Thyroid gland (tissue), 4 donors: Measurements from ENCODE around the gene CPNE4. TPM values are rescaled to one million over a fixed set of nuclear protein-coding genes. Genes with fewer than 3 reads are reported as not detected.

ENCODE experiments used
- DNase-seq, 2 donors: peaks; one replicate each; pipeline ENCODE4 v3.0.0-alpha.2; 2019
- H3K27ac ChIP-seq, 3 donors: fragments of 200-600 bp; sonication (generic); 1 replicate in 2 of 3; 2 replicates in 1 of 3; pipeline ENCODE4 v1.5.1; 2016 to 2019; ENCODE audit warnings: mild to moderate bottlenecking in 1 of 3, moderate library complexity in 1 of 3
- H3K27me3 ChIP-seq: fragments of 200-600 bp; sonication (generic); one replicate; pipeline ENCODE4 v1.5.1; 2019
- H3K36me3 ChIP-seq, 2 donors: fragments of 200-600 bp; sonication (generic); one replicate each; pipeline ENCODE4 v1.5.1; 2016 to 2019
- H3K4me1 ChIP-seq, 2 donors: fragments of 200-600 bp; sonication (generic); one replicate each; pipeline ENCODE4 v1.5.1; 2017 to 2019
- H3K4me3 ChIP-seq, 3 donors: fragments of 200-600 bp; sonication (generic); replicated peaks in 1 of 3; 1 replicate in 2 of 3; 2 replicates in 1 of 3; pipeline ENCODE4 v1.5.1; 2016; ENCODE audit warnings: mild to moderate bottlenecking in 1 of 3
- H3K9me3 ChIP-seq: fragments of 200-600 bp; sonication (generic); one replicate; pipeline ENCODE4 v1.5.1; 2017
- POLR2A ChIP-seq, 2 donors: fragments of 450-650 bp; IDR thresholded peaks; one replicate each; pipeline ENCODE4 v1.6.1; 2017; ENCODE audit warnings: antibody characterized with exemption in 2 of 2, mild to moderate bottlenecking in 2 of 2, moderate library complexity in 1 of 2
- WGBS, 2 donors: methylation state at CpG; one replicate each; pipeline ENCODE4 v1.1.5; 2017; 5-methylcytosine and 5-hydroxymethylcytosine counted together
- intact Hi-C: fragments of 100-400 bp; cut with DNase I; formaldehyde crosslinking; loops from one replicate; pipeline ENCODE4 v1.15.1; 2023
- total RNA-seq, 4 donors: library from RNA; depleted of rRNA; stranded (reverse); fragments of >200 nt; gene quantifications; one replicate each; pipeline ENCODE4 v1.2.3, GENCODE V29; 2016
- TF ChIP-seq, protein P1 (sequence below), 6 experiments: fragments of 200-600 bp in 3 of 6; fragments of 450-650 bp in 3 of 6; sonication (generic) in 3 of 6; IDR thresholded peaks; one replicate each; pipeline ENCODE4 v1.5.1; 2016 to 2019; ENCODE audit warnings: antibody characterized with exemption in 6 of 6, mild to moderate bottlenecking in 2 of 6, inconsistent platforms in 1 of 6, moderate library complexity in 1 of 6

CPNE4 gene
- total RNA-seq, 4 donors from 2014 or later, result not detected

DNA sequence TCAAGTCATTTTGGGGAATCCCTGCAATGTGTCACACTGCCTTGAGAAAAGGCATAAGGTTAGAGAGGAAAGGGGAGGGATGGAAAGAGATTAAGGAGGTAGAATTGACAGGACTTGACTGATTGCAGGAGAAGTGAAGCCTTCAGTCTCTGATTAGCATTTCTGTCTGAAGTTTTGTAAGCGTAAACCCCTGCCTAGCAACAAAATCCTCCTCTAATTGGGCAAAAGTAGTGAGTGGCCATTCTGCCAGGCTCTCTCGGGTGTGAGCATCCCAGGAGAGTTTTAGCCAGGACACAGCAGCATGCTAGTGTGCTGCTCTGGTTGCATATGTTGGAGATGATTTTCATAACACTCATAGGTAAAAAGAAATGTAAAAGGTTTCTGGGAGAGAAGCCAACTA is 415.0 kb downstream of the CPNE4 start:
- Histone ChIP-seq H3K27me3 (no peaks in the 10 kb centered on the region), H3K27ac (no peak overlapping the region), H3K36me3 (no peaks in the 10 kb centered on the region), H3K4me1 (no peaks in the 10 kb centered on the region), H3K9me3 (no peaks in the 10 kb centered on the region), H3K4me3 (no peak overlapping the region)
- intact Hi-C loops, result no loop called here
- no peak for DNase-seq
- TF ChIP-seq, protein P1, sequence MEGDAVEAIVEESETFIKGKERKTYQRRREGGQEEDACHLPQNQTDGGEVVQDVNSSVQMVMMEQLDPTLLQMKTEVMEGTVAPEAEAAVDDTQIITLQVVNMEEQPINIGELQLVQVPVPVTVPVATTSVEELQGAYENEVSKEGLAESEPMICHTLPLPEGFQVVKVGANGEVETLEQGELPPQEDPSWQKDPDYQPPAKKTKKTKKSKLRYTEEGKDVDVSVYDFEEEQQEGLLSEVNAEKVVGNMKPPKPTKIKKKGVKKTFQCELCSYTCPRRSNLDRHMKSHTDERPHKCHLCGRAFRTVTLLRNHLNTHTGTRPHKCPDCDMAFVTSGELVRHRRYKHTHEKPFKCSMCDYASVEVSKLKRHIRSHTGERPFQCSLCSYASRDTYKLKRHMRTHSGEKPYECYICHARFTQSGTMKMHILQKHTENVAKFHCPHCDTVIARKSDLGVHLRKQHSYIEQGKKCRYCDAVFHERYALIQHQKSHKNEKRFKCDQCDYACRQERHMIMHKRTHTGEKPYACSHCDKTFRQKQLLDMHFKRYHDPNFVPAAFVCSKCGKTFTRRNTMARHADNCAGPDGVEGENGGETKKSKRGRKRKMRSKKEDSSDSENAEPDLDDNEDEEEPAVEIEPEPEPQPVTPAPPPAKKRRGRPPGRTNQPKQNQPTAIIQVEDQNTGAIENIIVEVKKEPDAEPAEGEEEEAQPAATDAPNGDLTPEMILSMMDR (IDR thresholded peaks at IDR 0.05), result no peak
- no peak for TF ChIP-seq POLR2A (IDR thresholded peaks at IDR 0.05)
- WGBS, 2 donors, result 56 to 57% methylated on average over 2 of the region's 2 CpGs

- Histone ChIP-seq H3K27ac (no peak overlapping the region), H3K27me3 (no peaks in the 10 kb centered on the region), H3K4me1 (no peaks in the 10 kb centered on the region), H3K4me3 (no peak overlapping the region), H3K9me3 (no peaks in the 10 kb centered on the region), H3K36me3 (no peaks in the 10 kb centered on the region)
- intact Hi-C loops, result no loop called here
- DNase-seq, result no peak
- 78 to 86% methylated on average over 3 of the region's 3 CpGs for WGBS, 2 donors
- TF ChIP-seq, protein P1 (IDR thresholded peaks at IDR 0.05), result no peak
- no peak for TF ChIP-seq POLR2A (IDR thresholded peaks at IDR 0.05)
Observed at GRCh38 chr3:131616719-131617118, 418.1 kb downstream of the CPNE4 start.

DNA sequence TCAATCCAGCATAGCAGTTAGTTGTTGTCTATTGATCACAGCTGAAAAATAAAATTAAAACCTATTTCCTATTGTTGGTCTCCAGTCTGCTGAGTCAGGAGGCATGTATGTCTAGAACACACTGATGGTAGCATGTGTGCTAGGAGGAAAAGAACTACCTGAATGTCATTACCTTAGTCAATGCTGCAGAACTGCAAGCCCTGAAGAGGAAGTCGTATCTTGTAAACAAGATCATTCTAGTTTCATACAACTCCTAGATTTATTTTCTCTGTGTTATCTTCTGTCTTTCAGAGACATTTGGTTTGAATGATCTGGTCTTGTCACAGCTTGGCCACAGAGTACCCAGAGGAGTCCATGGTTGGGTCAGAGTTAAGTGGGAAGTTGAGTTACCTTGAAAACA is 422.1 kb downstream of the CPNE4 start:
- Histone ChIP-seq H3K27me3 (no peaks in the 10 kb centered on the region), H3K4me1 (no peaks in the 10 kb centered on the region), H3K4me3 (no peak overlapping the region), H3K36me3 (no peaks in the 10 kb centered on the region), H3K27ac (no peak overlapping the region), H3K9me3 (no peaks in the 10 kb centered on the region)
- TF ChIP-seq, protein P1 (IDR thresholded peaks at IDR 0.05), result no peak
- no peak for TF ChIP-seq POLR2A (IDR thresholded peaks at IDR 0.05)
- DNase-seq, result no peak
- 82 to 96% methylated on average over 1 of the region's 1 CpG for WGBS, 2 donors
- intact Hi-C loops, result no loop called here

DNA sequence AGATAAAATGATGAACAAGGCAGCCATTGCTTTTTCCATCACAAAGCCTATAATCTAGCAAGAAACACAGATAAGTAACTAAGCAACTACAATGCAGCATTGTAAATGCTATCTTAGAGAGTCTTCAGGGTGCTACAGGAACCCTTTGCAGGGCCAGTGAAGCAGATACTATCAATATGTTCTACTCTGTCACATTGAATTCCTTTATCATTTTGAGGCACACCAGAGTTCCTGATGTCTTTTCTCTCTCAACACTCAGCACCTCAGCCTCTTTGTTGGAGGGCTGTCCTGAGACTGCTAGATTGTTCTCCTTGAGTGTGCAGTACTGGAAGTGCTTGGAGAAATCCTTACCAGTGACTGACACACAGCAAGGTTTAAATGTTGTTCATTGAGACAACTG is 424.6 kb downstream of the CPNE4 start:
- intact Hi-C loops, result no loop called here
- H3K9me3 ChIP-seq, result no peaks in the 10 kb centered on the region
- no peak overlapping the region for H3K4me3 ChIP-seq
- no peaks in the 10 kb centered on the region for H3K4me1 ChIP-seq
- TF ChIP-seq POLR2A (IDR thresholded peaks at IDR 0.05), result no peak
- TF ChIP-seq, protein P1 (IDR thresholded peaks at IDR 0.05), result no peak
- H3K27me3 ChIP-seq, result no peaks in the 10 kb centered on the region
- H3K36me3 ChIP-seq, result no peaks in the 10 kb centered on the region
- no peak for DNase-seq
- H3K27ac ChIP-seq, result no peak overlapping the region

DNA sequence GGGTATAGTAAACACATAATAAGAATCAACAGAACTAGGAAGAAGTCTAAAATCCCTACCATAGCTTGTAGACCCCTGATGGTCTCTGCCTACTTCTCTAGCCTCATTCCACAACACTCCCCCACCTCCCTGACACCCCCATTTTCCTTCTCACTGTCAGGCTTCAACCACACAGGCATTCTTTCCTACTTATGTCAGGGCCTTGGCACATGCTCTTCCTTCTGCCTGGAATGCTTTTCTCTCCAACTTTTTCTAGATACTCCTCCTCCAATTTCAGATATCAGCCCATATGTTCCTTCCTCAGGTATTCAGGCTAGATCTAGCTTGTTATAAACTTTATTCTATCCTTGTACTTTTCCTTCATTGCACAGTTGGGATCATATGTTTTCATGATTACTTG is 426.1 kb downstream of the CPNE4 start:
- H3K27ac ChIP-seq, result no peak overlapping the region
- no peak for DNase-seq
- H3K27me3 ChIP-seq, result no peaks in the 10 kb centered on the region
- no peak overlapping the region for H3K4me3 ChIP-seq
- TF ChIP-seq, protein P1 (IDR thresholded peaks at IDR 0.05), result no peak
- no peak for TF ChIP-seq POLR2A (IDR thresholded peaks at IDR 0.05)
- H3K36me3 ChIP-seq, result no peaks in the 10 kb centered on the region
- H3K4me1 ChIP-seq, result no peaks in the 10 kb centered on the region
- no peaks in the 10 kb centered on the region for H3K9me3 ChIP-seq
- intact Hi-C loops, result no loop called here
